ENCODE results near the gene CLK1. TPM values are rescaled to one million over a fixed set of nuclear protein-coding genes. Genes with fewer than 3 reads are reported as not detected.

Gene CLK1
- total RNA-seq, 2 donors from 2014 or later = 126 to 131 TPM

DNA sequence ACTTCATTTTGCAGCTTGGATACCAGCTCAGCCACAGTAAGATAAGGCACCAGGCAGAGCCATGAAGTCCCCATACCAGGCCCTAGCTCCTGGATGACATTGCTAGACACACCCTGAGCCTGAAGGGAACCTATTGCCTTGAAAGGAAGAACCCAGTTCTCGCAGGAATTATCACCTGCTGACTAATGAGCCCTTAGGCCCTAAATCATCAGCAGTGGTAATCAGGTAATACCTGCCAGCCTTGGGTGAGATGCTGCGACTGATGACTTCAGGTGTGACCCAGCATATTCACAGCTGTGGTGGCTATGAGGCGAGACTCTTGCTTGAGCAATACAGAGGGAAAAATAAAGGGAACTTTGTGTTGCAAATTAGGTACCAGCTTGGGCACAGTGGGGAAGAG is 24.9 kb downstream of the CLK1 start:
- TF ChIP-seq POLR2AphosphoS5 (IDR thresholded peaks at IDR 0.05) (no peak), POLR2A (IDR thresholded peaks at IDR 0.05) (no peak)
- TF ChIP-seq, protein P1, sequence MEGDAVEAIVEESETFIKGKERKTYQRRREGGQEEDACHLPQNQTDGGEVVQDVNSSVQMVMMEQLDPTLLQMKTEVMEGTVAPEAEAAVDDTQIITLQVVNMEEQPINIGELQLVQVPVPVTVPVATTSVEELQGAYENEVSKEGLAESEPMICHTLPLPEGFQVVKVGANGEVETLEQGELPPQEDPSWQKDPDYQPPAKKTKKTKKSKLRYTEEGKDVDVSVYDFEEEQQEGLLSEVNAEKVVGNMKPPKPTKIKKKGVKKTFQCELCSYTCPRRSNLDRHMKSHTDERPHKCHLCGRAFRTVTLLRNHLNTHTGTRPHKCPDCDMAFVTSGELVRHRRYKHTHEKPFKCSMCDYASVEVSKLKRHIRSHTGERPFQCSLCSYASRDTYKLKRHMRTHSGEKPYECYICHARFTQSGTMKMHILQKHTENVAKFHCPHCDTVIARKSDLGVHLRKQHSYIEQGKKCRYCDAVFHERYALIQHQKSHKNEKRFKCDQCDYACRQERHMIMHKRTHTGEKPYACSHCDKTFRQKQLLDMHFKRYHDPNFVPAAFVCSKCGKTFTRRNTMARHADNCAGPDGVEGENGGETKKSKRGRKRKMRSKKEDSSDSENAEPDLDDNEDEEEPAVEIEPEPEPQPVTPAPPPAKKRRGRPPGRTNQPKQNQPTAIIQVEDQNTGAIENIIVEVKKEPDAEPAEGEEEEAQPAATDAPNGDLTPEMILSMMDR (IDR thresholded peaks at IDR 0.05) = no peak
- H3K27ac ChIP-seq = no peak overlapping the region
- H3K4me3 ChIP-seq = no peak overlapping the region
- H3K36me3 ChIP-seq = no peaks in the 10 kb centered on the region
- H3K4me1 ChIP-seq (replicated peaks) = no peaks in the 10 kb centered on the region
- H3K27me3 ChIP-seq (replicated peaks; ENCODE audit: insufficient read depth) = no peaks in the 10 kb centered on the region
- intact Hi-C loops (cut with DNase I) = no loop called here
- 76% methylated on average over 3 of the region's 3 CpGs for WGBS
- DNase-seq (ENCODE audit: low spot score) = no peak
- no peaks in the 10 kb centered on the region for H3K9me3 ChIP-seq

- DNase-seq (ENCODE audit: low spot score) = no peak
- Histone ChIP-seq H3K9me3 (no peaks in the 10 kb centered on the region), H3K4me1 (replicated peaks) (no peaks in the 10 kb centered on the region), H3K4me3 (no peak overlapping the region), H3K36me3 (no peaks in the 10 kb centered on the region), H3K27ac (no peak overlapping the region), H3K27me3 (replicated peaks; ENCODE audit: insufficient read depth) (no peaks in the 10 kb centered on the region)
- intact Hi-C loops (cut with DNase I) = no loop called here
- TF ChIP-seq POLR2AphosphoS5 (IDR thresholded peaks at IDR 0.05) (no peak), POLR2A (IDR thresholded peaks at IDR 0.05) (no peak)
- TF ChIP-seq, protein P1 (IDR thresholded peaks at IDR 0.05) = no peak
- WGBS = 86% methylated on average over 4 of the region's 4 CpGs
Observed at GRCh38 chr2:200834701-200835100, 29.8 kb downstream of the CLK1 start.

- Histone ChIP-seq H3K9me3 (no peaks in the 10 kb centered on the region), H3K36me3 (no peaks in the 10 kb centered on the region), H3K4me1 (replicated peaks) (no peaks in the 10 kb centered on the region), H3K27me3 (replicated peaks; ENCODE audit: insufficient read depth) (no peaks in the 10 kb centered on the region), H3K4me3 (no peak overlapping the region), H3K27ac (no peak overlapping the region)
- TF ChIP-seq POLR2AphosphoS5 (IDR thresholded peaks at IDR 0.05) (no peak), POLR2A (IDR thresholded peaks at IDR 0.05) (no peak)
- TF ChIP-seq, protein P1 (IDR thresholded peaks at IDR 0.05) = no peak
- 74% methylated on average over 2 of the region's 2 CpGs for WGBS
- DNase-seq (ENCODE audit: low spot score) = no peak
- intact Hi-C loops (cut with DNase I) = no loop called here
Observed at GRCh38 chr2:200829258-200829655, 35.2 kb downstream of the CLK1 start.

DNA sequence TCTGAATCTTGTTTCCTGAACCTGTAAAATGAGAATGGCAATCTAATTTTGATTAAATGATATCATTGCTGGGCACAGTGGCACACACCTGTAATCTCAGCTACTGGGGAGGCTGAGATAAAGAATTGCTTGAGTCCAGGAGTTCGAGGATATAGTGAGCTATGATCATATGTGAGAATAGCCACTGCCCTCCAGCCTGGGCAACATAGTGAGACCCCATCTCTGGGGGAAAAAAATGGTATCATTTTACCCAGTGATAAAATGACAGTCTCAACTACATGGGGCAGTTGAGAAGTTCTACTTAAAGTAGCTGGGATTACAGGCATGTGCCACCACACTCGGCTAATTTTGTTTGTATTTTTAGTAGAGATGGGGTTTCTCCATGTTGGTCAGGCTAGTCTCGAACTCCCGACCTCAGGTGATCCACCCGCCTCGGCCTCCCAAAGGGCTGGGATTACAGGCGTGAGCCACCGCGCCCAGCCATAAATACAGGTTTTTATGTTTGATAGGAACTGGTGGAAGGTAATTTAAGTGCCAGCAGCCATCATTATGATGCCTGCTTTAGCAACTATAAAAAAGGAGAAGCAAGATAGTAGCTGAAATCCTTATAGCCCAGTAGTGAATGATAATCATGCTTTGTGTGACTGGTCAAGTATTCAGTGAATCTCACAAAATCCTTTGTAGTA is 35.7 kb downstream of the CLK1 start:
- TF ChIP-seq POLR2A (IDR thresholded peaks at IDR 0.05) (no peak), POLR2AphosphoS5 (IDR thresholded peaks at IDR 0.05) (no peak)
- TF ChIP-seq, protein P1 (IDR thresholded peaks at IDR 0.05) = no peak
- intact Hi-C loops (cut with DNase I) = no loop called here
- DNase-seq (ENCODE audit: low spot score) = no peak
- Histone ChIP-seq H3K36me3 (no peaks in the 10 kb centered on the region), H3K27ac (no peak overlapping the region), H3K4me1 (replicated peaks) (no peaks in the 10 kb centered on the region), H3K27me3 (replicated peaks; ENCODE audit: insufficient read depth) (no peaks in the 10 kb centered on the region), H3K4me3 (no peak overlapping the region), H3K9me3 (no peaks in the 10 kb centered on the region)
- WGBS = 89% methylated on average over 9 of the region's 9 CpGs

- intact Hi-C loops (cut with DNase I) = no loop called here
- Histone ChIP-seq H3K27ac (no peak overlapping the region), H3K36me3 (no peaks in the 10 kb centered on the region), H3K9me3 (no peaks in the 10 kb centered on the region), H3K27me3 (replicated peaks; ENCODE audit: insufficient read depth) (no peaks in the 10 kb centered on the region), H3K4me1 (replicated peaks) (no peaks in the 10 kb centered on the region), H3K4me3 (no peak overlapping the region)
- DNase-seq (ENCODE audit: low spot score) = no peak
- no peak for TF ChIP-seq POLR2AphosphoS5 (IDR thresholded peaks at IDR 0.05)
- no peak for TF ChIP-seq POLR2A (IDR thresholded peaks at IDR 0.05)
- TF ChIP-seq, protein P1 (IDR thresholded peaks at IDR 0.05) = no peak
- WGBS = 63% methylated on average over 2 of the region's 2 CpGs
Observed at GRCh38 chr2:200828104-200828503, 36.4 kb downstream of the CLK1 start.

All from prostate gland (tissue), 2 donors.